ENCODE measurements around the gene ATXN10. TPM values are rescaled to one million over a fixed set of nuclear protein-coding genes. Genes with fewer than 3 reads are reported as not detected.

Gene ATXN10
- total RNA-seq, 2 experiments from 2014 or later, result 43.8 to 48.0 TPM

DNA sequence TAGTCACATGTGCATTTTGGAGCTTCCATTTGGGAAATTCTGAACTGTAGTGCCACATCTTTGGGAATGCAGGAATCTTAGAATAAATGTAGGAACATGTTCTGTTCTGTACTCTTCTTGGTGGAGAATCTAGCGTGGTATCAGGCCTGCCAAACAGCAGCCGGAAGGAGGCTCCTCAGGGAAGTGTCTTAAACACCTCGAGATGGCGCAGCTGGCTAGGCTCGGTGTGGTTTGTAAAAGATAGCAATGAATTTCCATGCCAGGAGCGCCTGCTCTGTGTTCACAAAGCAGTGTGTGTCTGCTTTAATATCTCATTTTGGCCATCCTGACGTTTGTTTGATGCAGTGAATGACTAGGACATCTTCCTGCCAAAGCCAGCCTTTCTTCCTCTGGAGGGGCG is 145.1 kb downstream of the ATXN10 start:
- ChIA-PET CTCF (no interaction called here), POLR2A (no interaction called here)
- Histone ChIP-seq H3K36me3 (ENCODE audit: insufficient read depth, low read length) (peaks cover 26% of the 10 kb centered on the region), H3K4me3 (ENCODE audit: low read length) (no peak overlapping the region), H3K27ac (ENCODE audit: low read depth in 1 of 2, low read length in 2 of 2) (no peak overlapping the region), H3K27me3 (ENCODE audit: control insufficient read depth in 1 of 2, insufficient read depth in 2 of 2, low read length in 2 of 2) (no peaks in the 10 kb centered on the region), H3K9me3 (ENCODE audit: control insufficient read depth in 1 of 2, insufficient read depth in 1 of 2, low read length in 2 of 2) (no peaks in the 10 kb centered on the region), H3K4me1 (ENCODE audit: insufficient read depth, low read length) (no peaks in the 10 kb centered on the region)
- Mint-ChIP-seq H3K9me3 (no peaks in the 10 kb centered on the region), H3K27ac (no peak overlapping the region), H3K4me3 (no peak overlapping the region), H3K4me1 (ENCODE audit: low read depth) (peaks cover 5% of the 10 kb centered on the region), H3K36me3 (ENCODE audit: low read depth) (peaks cover 71% of the 10 kb centered on the region), H3K27me3 (no peaks in the 10 kb centered on the region)
- intact Hi-C loops (cut with DNase I, micrococcal nuclease), result no loop called here
- ATAC-seq (ENCODE audit: poor library complexity) (no peak), DNase-seq (no peak)
- TF ChIP-seq, protein P1, sequence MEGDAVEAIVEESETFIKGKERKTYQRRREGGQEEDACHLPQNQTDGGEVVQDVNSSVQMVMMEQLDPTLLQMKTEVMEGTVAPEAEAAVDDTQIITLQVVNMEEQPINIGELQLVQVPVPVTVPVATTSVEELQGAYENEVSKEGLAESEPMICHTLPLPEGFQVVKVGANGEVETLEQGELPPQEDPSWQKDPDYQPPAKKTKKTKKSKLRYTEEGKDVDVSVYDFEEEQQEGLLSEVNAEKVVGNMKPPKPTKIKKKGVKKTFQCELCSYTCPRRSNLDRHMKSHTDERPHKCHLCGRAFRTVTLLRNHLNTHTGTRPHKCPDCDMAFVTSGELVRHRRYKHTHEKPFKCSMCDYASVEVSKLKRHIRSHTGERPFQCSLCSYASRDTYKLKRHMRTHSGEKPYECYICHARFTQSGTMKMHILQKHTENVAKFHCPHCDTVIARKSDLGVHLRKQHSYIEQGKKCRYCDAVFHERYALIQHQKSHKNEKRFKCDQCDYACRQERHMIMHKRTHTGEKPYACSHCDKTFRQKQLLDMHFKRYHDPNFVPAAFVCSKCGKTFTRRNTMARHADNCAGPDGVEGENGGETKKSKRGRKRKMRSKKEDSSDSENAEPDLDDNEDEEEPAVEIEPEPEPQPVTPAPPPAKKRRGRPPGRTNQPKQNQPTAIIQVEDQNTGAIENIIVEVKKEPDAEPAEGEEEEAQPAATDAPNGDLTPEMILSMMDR (IDR thresholded peaks at IDR 0.05), result no peak

DNA sequence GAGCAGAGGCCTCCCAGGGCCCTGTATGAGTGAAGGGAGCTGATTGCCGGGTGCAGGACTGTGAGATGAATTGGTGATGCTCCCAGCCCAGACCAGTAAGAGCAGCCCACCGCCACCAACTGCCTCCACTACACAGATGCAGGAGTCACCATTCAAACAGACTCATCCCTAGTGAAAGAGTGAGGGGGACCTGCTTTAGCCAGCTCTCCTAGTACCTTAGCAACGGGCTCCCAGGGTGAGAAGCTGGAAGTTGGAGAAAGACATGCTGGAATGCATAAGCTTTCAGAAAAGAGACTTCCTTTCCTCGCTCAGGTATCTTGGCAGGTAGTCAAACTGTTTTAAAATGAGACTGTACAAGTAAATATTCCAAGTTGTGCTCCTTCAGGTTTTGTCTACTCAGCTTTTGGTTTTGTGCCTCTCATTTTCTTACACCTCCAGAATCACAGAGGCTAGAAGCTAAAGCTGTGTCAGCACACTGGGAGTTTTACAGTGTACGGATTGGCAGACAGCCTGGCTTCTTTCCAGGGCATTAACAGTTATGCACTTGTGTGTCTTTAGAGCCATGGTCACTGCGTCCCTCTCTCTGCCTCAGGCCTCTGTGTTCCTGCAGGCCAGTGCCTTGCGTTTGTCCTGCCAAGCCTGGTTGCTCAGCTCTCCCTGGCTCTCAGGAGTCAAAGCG is 146.2 kb downstream of the ATXN10 start:
- Histone ChIP-seq H3K36me3 (ENCODE audit: insufficient read depth, low read length) (peaks cover 23% of the 10 kb centered on the region), H3K27ac (ENCODE audit: low read depth in 1 of 2, low read length in 2 of 2) (no peak overlapping the region), H3K27me3 (ENCODE audit: control insufficient read depth in 1 of 2, insufficient read depth in 2 of 2, low read length in 2 of 2) (no peaks in the 10 kb centered on the region), H3K4me3 (ENCODE audit: low read length) (no peak overlapping the region), H3K9me3 (ENCODE audit: control insufficient read depth in 1 of 2, insufficient read depth in 1 of 2, low read length in 2 of 2) (no peaks in the 10 kb centered on the region), H3K4me1 (ENCODE audit: insufficient read depth, low read length) (no peaks in the 10 kb centered on the region)
- CTCF ChIA-PET, result no interaction called here
- Mint-ChIP-seq H3K36me3 (ENCODE audit: low read depth) (peaks cover 65% of the 10 kb centered on the region), H3K4me3 (no peak overlapping the region), H3K9me3 (no peaks in the 10 kb centered on the region), H3K27ac (no peak overlapping the region), H3K4me1 (ENCODE audit: low read depth) (no peaks in the 10 kb centered on the region), H3K27me3 (no peaks in the 10 kb centered on the region)
- TF ChIP-seq, protein P1 (IDR thresholded peaks at IDR 0.05), result no peak
- no peak for ATAC-seq (ENCODE audit: poor library complexity)
- DNase-seq, result no peak
- POLR2A ChIA-PET, result no interaction called here
- intact Hi-C loops (cut with DNase I, micrococcal nuclease), result no loop called here

DNA sequence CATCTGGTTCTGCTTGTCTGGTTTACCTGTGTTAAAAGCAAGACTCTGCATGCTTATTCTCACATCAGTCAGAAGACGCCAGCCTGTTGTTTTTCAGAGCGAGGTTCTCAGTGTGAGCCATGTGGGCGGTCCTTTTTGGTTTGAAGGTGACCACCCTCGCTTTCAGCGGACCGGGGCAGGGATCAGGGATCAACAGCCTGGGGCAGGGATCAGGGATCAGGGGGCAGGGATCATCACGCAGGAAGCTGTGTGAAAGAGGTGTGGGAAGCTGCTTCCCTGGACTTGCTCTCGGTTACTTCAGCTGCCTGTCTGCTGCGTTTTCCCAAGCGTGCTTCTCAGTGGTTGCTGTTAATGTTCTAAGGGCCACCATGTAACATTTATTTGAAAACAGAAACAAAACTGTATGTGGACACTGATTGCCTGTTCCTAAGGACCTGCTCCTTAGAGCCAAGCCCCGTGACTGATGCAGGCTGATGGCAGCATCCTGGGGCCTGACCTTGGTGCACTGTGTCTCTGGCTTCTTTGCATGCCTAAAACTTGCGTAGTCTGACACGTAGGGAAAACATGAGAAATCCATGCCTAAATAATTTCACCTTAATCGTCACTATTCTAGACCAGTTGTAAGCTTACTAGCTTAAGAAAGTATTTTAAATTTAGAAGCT is 146.9 kb downstream of the ATXN10 start:
- no peaks in the 10 kb centered on the region for H3K4me1 ChIP-seq (ENCODE audit: insufficient read depth, low read length)
- CTCF ChIA-PET, result no interaction called here
- H3K4me3 ChIP-seq (ENCODE audit: low read length), result no peak overlapping the region
- H3K27me3 ChIP-seq (ENCODE audit: control insufficient read depth in 1 of 2, insufficient read depth in 2 of 2, low read length in 2 of 2), result no peaks in the 10 kb centered on the region
- Mint-ChIP-seq H3K4me1 (ENCODE audit: low read depth) (no peaks in the 10 kb centered on the region), H3K27ac (no peak overlapping the region), H3K36me3 (ENCODE audit: low read depth) (peaks cover 64% of the 10 kb centered on the region), H3K9me3 (no peaks in the 10 kb centered on the region), H3K4me3 (no peak overlapping the region), H3K27me3 (no peaks in the 10 kb centered on the region)
- POLR2A ChIA-PET, result no interaction called here
- DNase-seq, result no peak
- intact Hi-C loops (cut with DNase I, micrococcal nuclease), result no loop called here
- TF ChIP-seq, protein P1 (IDR thresholded peaks at IDR 0.05), result no peak
- peaks cover 23% of the 10 kb centered on the region for H3K36me3 ChIP-seq (ENCODE audit: insufficient read depth, low read length)
- no peak overlapping the region for H3K27ac ChIP-seq (ENCODE audit: low read depth in 1 of 2, low read length in 2 of 2)
- no peak for ATAC-seq (ENCODE audit: poor library complexity)
- H3K9me3 ChIP-seq (ENCODE audit: control insufficient read depth in 1 of 2, insufficient read depth in 1 of 2, low read length in 2 of 2), result no peaks in the 10 kb centered on the region
